GM18502 (cell line): ENCODE results near the gene THRB.
"Not testable (repeated sequence)": the region's sequence is repeated elsewhere in the genome, so short reads cannot be mapped to it uniquely, and the experiment has no call there.

Experiments used
- ATAC-seq: cut with Tn5 transposase; IDR thresholded peaks from one replicate; pipeline ENCODE4 v1.9.1; 2021; ENCODE audit warnings: mild to moderate bottlenecking; ENCODE audit not compliant: unreplicated experiment, poor library complexity

The THRB gene

DNA sequence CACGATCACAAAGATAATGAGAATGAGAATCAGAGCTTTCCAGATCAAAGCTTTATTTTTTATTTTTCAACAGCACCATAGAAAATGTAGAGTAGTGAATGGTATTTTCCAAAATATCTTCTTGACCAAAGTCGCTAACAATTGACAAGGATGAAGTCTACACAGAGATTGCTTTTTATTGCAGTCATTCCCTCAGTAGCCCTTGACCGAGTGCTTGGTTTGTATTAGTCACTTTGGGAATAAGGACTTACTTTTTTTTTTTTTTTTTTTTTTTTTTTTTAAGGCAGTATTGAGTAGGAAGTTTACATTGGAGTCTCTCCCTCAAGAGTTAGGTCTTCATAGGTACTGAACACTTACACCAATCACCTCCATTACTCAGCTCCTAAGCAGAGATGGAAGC is 39.8 kb downstream of the THRB start:
- ATAC-seq: no peak

DNA sequence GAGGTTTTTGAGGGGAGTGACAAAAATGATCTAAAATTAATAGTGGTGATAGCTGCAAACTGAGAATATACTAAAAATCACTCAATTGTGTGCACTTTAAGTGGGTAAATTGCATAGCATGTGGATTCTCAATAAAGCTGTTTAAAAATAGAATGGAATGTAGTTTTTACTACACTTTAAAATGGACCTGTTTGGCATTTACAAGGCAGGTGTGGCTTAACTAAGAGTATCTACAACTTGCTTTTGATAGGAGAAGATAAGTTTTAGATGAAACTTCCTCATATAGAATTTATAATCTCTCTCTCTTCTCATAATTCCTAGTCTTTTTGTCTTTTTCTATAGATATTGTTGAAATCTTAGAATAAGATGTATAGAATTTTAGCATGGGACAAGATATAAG is 40.3 kb downstream of the THRB start:
- ATAC-seq: no peak

DNA sequence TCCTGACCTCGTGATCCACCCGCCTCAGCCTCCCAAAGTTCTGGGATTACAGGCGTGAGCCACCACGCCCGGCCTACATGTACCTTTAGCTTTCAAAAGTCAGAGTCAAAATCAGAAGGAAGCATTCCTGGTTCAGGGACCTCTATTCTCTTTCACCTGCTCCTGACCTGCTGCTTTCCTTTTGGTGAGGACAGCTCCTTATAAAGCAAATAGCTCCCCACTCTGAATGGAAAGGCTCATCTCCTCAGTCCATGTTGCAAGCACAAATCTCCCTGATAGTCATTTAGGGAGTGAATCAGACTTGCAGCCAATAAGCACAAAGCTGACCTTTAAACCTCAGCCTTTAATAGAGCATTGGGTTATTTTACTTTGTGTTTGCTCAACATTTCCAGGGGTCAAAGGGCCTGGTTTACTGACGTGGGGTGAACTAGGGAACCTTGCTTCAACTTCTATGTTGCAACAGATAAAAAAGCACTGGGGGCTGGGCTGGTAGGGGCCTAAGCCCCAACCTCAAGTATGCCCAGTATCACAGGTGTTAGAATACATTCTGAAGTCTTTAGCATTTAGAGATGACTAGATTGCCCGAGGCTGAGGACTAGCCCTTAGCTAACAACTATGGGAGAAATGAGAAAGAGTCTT is 43.1 kb downstream of the THRB start:
- ATAC-seq: no peak

DNA sequence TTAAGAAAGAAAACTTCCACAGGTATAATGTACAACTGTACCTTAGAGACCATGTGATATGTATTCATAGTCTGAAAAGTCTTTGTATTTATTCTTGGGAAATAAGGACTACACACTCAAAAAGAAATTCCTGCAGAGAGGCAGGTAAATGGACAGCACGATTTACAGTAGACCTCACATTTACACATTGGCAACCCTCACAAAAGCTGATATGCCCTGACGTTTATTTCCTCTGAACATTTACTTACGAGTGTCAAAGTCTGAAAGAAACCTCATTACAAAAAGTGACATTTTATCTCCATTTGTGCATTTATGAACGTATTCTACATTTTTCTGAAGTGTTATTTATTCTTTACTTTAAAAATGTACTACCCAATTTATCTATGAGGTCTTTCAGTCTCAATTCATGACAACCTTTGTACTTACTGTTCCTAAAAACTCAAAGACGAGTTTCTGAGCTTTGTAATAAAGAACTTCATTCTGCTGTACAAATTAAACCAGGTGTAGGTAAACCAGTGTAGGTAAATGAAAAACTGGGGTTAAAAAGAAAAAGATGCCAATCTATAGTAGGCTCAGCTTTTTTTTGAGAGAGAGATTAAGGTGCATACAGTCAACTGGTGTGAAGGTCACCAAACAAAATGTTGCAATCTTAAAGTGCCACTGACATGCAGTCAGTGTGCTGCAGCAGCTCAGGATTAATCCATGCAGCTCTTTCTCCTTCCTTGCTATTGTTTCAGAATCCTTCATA is 44.3 kb downstream of the THRB start:
- no peak for ATAC-seq

DNA sequence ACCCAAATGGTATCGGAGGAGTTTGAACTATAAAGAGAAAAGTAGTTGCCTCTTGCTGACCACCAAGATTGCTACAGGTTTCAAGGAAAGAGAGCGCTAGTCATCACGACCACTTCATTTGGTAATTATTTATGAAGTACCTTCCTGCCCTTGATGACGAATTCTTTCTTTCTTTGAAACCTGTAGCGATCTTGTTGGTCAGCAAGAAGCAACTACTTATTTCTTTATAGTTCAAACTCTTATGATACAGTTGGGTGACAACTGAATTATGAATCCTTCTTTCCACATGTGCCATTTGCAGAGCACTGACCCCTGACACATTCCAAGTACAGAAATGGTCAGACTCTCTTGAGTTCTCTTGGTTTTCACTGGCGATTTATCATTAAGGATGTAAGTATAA is 46.8 kb downstream of the THRB start:
- ATAC-seq: no peak

DNA sequence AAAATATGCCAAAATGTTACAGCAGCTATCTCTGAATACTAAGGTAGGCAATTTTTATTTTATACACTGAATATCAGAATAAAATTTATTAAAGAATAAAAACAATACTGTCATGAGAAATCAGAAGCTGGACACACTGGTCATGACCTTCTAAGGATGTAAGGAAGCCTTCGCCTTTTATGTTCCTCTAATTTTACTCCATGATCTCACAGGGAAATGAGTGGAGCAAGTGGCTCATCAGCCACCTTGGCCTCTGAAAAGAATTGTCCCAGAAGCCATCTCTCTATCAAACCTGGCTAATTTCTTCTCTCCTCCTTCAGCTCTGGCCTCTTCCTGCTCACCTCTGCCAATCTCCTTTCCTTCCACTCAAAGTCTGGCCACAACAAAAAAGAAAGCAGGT is 48.6 kb downstream of the THRB start:
- ATAC-seq: no peak

DNA sequence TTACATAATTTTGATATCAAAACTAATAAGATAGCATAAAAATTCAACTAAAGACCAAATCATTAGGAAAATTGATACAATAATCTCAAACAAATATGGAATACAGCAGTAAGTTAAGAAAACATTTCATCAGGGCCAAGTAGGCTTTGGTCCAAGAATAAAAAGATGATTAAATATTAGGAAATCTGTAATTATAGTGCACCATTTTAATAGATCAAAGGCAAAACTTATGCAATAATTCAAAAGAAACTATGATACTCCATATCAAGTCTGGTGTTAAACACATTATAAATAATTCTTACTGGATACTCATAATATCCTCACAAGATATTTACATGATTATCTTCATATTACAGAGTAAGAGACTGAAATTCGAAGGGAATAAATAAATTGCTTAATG is 51.2 kb downstream of the THRB start:
- no peak for ATAC-seq

DNA sequence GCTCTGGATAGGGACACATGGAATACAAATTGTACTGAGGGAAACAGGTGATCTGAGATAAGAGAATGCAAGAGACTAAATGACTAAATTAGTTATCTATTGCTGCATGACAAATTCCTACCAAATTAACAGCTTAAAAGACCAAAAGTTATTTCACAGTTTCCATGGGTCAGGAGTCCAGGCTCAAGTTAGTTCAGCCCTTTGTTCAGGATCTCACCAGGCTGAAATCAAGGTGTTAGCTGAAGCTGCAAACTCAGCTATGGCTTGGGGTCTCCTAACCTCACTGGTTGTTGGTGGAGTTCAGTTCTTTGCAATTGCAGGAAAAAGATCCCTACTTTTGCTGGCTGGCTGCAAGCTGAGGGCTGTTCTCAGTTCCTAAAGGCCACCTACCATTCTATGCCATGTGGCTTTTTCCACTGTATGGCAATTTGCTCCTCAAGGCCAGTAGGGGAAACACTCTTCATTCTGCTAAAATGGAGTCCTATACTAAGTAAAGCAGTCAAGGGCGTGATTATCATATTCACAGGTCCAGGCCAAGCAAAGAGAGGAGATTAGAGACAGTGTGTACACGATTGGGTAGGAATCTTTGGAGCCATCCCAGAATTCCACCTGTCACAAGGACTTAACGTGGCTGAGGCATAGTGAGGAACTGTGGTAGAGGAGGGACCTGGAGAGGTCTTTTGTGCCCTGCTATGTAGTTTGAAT is 53.7 kb downstream of the THRB start:
- ATAC-seq: no peak

DNA sequence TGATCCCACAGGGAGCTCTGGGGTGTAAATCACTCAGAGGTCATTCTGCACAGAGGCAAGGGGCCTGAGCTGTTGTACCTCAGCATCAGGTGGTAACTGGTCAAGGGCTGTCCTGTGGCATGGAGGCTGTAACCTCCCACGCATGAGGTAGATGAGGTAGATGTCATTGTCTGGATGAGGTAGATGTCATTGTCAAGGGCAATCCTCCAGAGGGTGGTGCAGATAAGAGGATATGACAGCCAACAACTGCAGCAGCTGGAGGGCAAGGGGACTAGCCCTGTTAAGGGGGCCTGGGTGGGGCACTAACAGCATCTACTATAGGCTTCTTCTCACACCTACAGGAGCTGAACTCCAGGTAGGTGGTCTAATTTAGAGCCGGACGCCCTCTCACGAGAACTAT is 55.6 kb downstream of the THRB start:
- no peak for ATAC-seq

DNA sequence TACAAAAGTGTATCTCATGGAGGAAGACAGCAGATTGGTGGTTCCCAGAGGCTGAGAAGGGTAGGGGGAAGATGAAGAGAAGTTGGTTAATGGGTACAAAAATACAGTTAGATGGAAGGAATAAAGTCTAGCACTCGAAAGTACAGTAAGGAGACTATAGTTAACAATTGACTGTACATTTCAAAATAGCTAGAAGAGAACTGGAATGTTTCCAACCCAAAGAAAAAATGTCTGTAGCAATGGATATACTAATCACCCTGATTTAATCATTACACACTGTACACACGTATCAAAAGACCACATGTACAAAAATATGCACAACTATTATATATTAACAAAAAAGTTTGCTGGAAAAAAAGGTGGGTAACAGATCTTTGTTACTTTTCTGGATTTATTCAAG is 57.3 kb downstream of the THRB start:
- ATAC-seq: no peak

DNA sequence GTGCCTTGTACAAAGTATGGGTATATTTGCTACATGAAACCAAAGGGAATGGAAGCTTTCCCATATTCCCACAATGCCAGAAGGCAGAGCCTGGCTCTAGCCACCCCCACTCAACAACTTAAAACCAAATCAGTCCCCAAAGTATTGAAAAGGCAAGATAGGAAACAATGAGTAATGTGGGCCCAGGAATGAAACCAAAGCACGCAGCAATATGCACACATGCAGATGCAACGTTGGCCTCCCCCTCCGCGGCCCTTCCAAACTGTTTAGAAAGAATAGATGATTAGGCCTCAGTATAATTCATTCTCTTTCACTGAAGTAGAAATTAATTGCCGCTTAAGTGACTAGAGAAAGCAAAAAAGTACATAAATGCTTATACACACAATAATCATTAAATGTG is 59.1 kb downstream of the THRB start:
- ATAC-seq: no peak

DNA sequence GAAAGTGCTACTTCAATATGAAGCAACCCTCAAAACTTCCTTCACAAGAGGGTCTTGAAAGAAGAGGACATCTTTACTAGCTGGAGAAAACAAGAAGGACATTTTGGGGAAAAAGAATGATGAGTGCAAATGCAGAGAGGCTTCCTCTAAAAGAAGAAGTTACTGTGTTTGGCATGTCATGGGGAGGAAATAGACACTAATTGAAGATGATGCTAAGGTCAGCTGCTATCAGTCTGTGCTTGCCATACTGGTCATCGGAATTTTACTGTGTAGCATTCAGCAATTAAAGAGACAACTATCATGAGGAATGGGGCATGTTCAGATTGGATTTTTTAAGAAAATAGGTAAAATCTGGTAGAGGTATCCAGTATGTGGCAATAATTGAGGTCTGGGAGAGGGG is 60.0 kb downstream of the THRB start:
- no peak for ATAC-seq

DNA sequence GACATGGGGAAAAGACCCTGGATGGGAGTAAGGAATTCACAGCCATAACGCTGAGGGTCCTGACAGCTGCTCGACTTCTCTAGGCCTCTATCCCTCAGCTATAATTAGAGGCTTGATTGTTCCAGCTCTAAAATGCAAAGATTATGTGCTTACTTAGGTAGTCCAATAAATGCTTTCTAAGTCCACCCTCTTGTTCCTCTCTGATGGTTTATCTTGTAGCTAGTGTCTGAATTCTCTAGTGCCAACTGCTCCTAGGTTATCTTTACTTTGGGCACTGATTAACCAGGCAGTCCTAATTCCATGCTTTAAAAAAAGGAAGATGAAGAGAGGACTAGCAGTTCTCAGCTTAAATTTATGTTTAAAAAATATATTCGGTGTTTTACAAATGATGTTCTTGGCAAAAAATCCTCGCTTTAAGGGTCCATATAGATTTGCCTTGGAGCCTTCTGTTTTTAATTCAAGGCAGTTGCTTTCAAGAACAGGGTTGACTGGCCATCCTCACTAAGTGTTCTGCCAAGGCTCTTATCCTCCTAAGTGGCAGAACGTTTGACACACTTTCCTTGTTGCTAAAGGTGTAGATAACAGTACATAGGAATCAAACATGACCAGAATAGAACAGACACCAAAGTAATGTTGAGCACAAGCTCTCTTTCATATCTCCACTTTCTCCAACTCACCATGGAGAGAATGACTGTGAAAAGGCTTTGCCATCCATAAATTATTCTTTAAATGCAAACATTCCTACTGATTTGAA is 60.6 kb downstream of the THRB start:
- ATAC-seq: no peak

DNA sequence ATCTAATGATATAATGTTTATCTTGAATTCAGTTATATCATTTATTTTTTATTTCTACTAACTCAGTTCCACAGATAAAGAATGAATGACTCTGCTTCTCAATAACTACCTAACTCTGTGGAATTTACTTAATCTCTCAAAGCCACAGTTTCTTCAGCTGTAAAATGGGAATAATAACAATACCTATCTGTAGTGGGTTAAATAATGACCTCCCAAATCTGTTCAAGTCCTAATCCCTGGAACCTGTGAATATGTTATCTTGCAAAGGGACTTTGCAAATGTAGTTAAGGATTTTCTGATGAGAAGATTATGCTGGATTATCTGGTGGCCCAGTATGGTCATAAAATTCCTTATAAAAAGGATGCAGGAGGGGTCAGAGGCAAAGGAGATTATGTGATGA is 61.7 kb downstream of the THRB start:
- no peak for ATAC-seq

DNA sequence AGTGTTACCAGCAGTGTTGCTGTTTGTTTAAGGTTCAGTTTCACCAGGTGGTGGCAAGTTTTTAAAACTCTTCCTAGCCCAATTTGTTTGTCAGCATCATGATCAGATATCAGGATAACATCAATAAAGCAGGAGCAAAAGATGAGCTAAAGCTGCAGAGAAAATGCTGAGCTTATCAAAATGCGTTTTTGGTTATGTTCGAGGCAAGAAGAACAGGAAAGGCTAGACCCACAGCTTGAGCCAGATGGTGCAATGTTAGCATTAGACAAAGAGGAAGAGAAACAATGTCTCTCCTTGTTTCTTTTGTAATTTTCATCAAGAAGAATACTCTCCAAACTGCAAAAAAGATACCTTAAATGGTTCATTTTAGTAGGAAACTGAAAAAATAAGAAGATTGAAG is 66.2 kb downstream of the THRB start:
- no peak for ATAC-seq

DNA sequence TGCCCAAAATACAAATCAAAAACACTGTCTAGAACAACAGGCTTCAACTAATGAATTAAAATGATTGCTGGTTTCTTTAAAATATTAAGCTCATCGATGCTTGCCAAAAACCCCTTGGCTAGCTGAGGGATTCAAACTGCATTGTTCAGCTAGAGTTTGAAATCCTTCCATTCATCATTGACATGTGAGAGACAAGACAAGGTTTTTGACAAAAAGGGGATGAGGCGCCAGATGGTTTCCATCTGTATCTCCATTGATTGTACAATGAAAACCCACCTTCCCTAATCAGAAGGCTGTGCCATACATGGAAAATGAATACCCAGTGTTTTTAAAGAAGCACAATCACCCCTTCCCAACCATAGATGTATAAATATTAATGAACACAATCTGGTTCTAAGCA is 67.8 kb downstream of the THRB start:
- no peak for ATAC-seq

DNA sequence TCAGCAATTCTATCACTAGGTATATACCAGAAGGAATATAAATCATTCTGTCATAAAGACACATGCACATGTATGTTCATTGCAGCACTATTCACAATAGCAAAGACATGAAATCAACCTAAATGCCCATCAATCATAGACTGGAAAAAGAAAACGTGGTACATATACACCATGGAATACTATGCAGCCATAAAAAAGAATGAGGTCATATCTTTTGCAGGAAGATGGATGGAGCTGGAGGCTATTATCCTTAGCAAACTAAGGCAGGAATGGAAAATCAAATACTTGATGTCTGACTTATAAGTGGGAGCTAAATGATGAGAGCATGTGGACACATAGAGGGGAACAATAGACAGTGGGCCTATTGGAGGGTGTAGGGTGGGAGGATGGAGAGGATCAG is 73.8 kb downstream of the THRB start:
- ATAC-seq: not testable (repeated sequence)

DNA sequence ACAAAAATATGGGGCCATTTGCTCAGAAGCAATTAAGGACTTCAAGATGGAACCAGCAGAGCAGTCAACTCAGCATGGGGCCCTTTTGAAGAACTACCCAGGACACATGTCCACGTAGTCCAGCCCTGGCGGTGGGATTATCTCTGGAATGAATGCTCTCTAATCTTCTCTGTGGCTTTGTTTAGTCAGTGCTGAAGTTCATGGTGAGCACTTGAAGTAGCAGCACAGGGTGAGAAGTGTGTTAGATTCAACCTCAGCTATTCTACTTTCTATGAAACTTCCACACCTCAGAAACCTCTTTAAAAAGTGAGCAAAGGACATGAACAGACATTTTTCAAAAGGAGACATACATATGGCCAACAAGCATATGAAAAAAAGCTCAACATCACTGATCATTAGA is 74.4 kb downstream of the THRB start:
- no peak for ATAC-seq

DNA sequence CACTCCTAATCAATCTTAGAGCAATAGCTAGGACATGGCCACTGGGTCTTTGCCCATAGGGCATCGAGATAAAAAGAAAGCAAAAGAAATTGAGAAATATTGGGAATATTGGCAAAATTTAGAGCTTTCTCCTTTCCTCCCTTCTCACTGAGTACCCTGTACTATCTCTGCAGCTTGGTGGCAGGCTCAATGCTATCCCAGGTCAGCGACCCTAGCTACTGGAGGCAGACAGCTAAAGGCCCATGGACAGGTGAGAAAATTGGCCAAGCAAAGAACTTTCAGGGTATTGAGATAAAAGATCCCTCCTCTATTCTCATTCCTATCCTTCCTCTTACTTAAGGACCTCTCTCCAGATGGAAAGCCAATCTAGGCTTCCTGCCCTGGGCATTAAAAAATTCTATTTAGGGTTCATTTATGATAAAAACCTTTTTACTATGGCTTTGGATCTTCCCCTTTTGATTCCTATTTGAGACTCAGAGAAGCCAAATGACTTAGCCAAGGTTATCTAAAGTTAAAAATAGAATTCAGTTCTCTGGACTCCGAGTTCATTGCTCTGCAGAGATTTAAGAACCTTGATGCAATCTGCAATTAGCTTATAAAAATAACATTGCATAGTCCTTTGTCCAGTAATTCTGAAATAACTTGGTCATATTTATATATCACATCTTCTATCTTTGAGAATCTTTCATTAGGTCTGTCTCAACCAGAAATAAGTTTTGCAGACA is 75.4 kb downstream of the THRB start:
- ATAC-seq: no peak

DNA sequence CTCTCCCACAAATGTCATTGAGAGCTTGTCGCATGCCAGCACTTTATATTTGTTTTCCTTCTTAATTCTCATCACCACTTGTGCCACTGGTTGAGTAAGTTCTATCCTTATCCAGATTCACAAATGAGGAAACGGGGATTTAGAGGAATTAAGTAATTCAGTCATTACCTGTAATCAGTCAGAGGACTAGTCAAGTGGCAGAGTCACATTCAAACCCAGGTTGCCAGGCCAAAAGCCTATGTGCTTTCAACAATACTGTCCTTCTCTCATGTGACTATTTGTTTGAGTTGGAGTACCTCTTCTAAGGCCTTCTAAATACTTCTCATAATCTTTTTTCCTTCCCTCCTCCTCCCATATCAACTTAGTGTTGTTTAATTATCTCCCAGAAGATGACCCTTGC is 76.9 kb downstream of the THRB start:
- ATAC-seq: no peak
